Colonic mucosa (tissue), 4 donors: Measurements from ENCODE around the gene RIPOR3. TPM values are rescaled to one million over a fixed set of nuclear protein-coding genes. Genes with fewer than 3 reads are reported as not detected.
A peak's percentile ranks its signal among the peaks of the same experiment; 100 is the strongest.

Source experiments
- DNase-seq: peaks from one replicate; pipeline ENCODE4 v3.0.0-alpha.2; 2020
- H3K27ac ChIP-seq: fragments of 200-600 bp; one replicate; pipeline ENCODE4 v1.8.0; 2021
- H3K27me3 ChIP-seq: fragments of 200-600 bp; one replicate; pipeline ENCODE4 v1.8.0; 2021
- H3K36me3 ChIP-seq: fragments of 200-600 bp; one replicate; pipeline ENCODE4 v1.8.0; 2021
- H3K4me1 ChIP-seq: fragments of 200-600 bp; one replicate; pipeline ENCODE4 v1.8.0; 2021; ENCODE audit warnings: mild to moderate bottlenecking
- H3K4me3 ChIP-seq: fragments of 200-600 bp; one replicate; pipeline ENCODE4 v1.8.0; 2021
- H3K9ac ChIP-seq, 2 donors: one replicate each; pipeline ENCODE4 v1.7.0; 2013; ENCODE audit warnings: control low read depth in 2 of 2, low read depth in 2 of 2, low read length in 2 of 2
- H3K9me3 ChIP-seq: fragments of 200-600 bp; one replicate; pipeline ENCODE4 v1.8.0; 2021
- CTCF ChIP-seq: fragments of 200-600 bp; IDR thresholded peaks from one replicate; pipeline ENCODE4 v1.8.0; 2022; ENCODE audit warnings: antibody characterized with exemption, mild to moderate bottlenecking
- intact Hi-C: fragments of 100-400 bp; cut with DNase I; formaldehyde crosslinking; loops from one replicate; pipeline ENCODE4 v1.14.1; 2022
- total RNA-seq, 2 donors: library from RNA; stranded (reverse); fragmentation: NEBNext Ultra II Directional in 1 of 2; extraction: Animal tissue kit (Norgen Biotek cat#: 25700) in 1 of 2; gene quantifications; one replicate each; pipeline ENCODE4 v1.2.1, GENCODE V29; 2021
- donor health status: healthy.
- donor health status: DM: no; HTN: no; CAD: no.
- donor health status: DM: no; HTN: no; CAD: no.

Gene RIPOR3
- total RNA-seq, 2 donors from 2014 or later = 1.9 to 2.9 TPM

GRCh38 chr20:50689864-50690649, 1.3 kb downstream of the RIPOR3 start:
- intact Hi-C loops = no loop called here
- Histone ChIP-seq H3K36me3 (no peaks in the 10 kb centered on the region), H3K9ac (peak overlapping the region in 1 of 2 donors; percentile 26), H3K27me3 (peaks cover 8% of the 10 kb centered on the region), H3K4me1 (no peaks in the 10 kb centered on the region), H3K4me3 (peak overlapping the region; percentile 23), H3K9me3 (no peaks in the 10 kb centered on the region), H3K27ac (peak overlapping the region; percentile 50)
- no peak for TF ChIP-seq CTCF
- DNase-seq = peak; percentile 30

- Histone ChIP-seq H3K4me1 (no peaks in the 10 kb centered on the region), H3K27ac (no peak overlapping the region), H3K27me3 (peaks cover 8% of the 10 kb centered on the region), H3K9ac (no peak overlapping the region), H3K9me3 (no peaks in the 10 kb centered on the region), H3K36me3 (no peaks in the 10 kb centered on the region), H3K4me3 (no peak overlapping the region)
- DNase-seq = no peak
- no peak for TF ChIP-seq CTCF
- intact Hi-C loops = no loop called here
These were observed 2.9 kb downstream of the RIPOR3 start for GRCh38 chr20:50688256-50688975.

GRCh38 chr20:50686821-50687220, 4.5 kb downstream of the RIPOR3 start:
- DNase-seq = no peak
- Histone ChIP-seq H3K9ac (no peak overlapping the region), H3K9me3 (no peaks in the 10 kb centered on the region), H3K27me3 (peaks cover 8% of the 10 kb centered on the region), H3K4me1 (no peaks in the 10 kb centered on the region), H3K36me3 (no peaks in the 10 kb centered on the region), H3K27ac (no peak overlapping the region), H3K4me3 (no peak overlapping the region)
- no peak for TF ChIP-seq CTCF
- intact Hi-C loops = no loop called here

- H3K27ac ChIP-seq = no peak overlapping the region
These were observed 7.8 kb downstream of the RIPOR3 start for GRCh38 chr20:50683570-50683969.

More at GRCh38 chr20:50683570-50683969, 7.8 kb downstream of the RIPOR3 start:
- no peak for TF ChIP-seq CTCF
- DNase-seq = no peak
- no peak overlapping the region for H3K9ac ChIP-seq
- H3K4me3 ChIP-seq = no peak overlapping the region
- no peaks in the 10 kb centered on the region for H3K4me1 ChIP-seq
- H3K27me3 ChIP-seq = no peaks in the 10 kb centered on the region
- H3K9me3 ChIP-seq = no peaks in the 10 kb centered on the region
- intact Hi-C loops = no loop called here
- no peaks in the 10 kb centered on the region for H3K36me3 ChIP-seq
